Heart right ventricle (tissue), 16 donors: ENCODE results near the gene NPAS1. TPM values are rescaled to one million over a fixed set of nuclear protein-coding genes. Genes with fewer than 3 reads are reported as not detected.
A peak's percentile ranks its signal among the peaks of the same experiment; 100 is the strongest.

Experiments
- ATAC-seq, 8 donors: fragments of 200-7000 bp; cut with Tn5 transposase; one replicate each; pipeline ENCODE4 v1.9.1; 2020; ENCODE audit warnings: mild to moderate bottlenecking in 8 of 8, moderate library complexity in 8 of 8, moderate number of reproducible peaks in 1 of 8
- DNase-seq, 2 donors: peaks; one replicate each; pipeline ENCODE4 v3.0.0-alpha.2; 2020
- H3K27ac ChIP-seq, 10 donors: fragments of 200-600 bp; sonication (generic) in 2 of 10; one replicate each; pipeline versions ENCODE4 v1.5.0 to v1.8.0; 2020 to 2022; ENCODE audit warnings: mild to moderate bottlenecking in 3 of 10
- H3K27me3 ChIP-seq, 7 donors: fragments of 200-600 bp; one replicate each; pipeline ENCODE4 v1.8.0; 2021 to 2022; ENCODE audit warnings: mild to moderate bottlenecking in 2 of 7
- H3K36me3 ChIP-seq, 9 donors: fragments of 200-600 bp; sonication (generic) in 1 of 9; one replicate each; pipeline versions ENCODE4 v1.5.0 to v1.8.0; 2020 to 2022; ENCODE audit warnings: mild to moderate bottlenecking in 2 of 9
- H3K4me1 ChIP-seq, 9 donors: fragments of 200-600 bp; sonication (generic) in 1 of 9; one replicate each; pipeline versions ENCODE4 v1.5.0 to v1.8.0; 2020 to 2022; ENCODE audit warnings: mild to moderate bottlenecking in 4 of 9
- H3K4me3 ChIP-seq, 10 donors: fragments of 200-600 bp; sonication (generic) in 2 of 10; one replicate each; pipeline versions ENCODE4 v1.5.0 to v1.8.0; 2020 to 2022; ENCODE audit warnings: mild to moderate bottlenecking in 7 of 10, moderate library complexity in 2 of 10
- H3K9me3 ChIP-seq, 11 donors: fragments of 200-600 bp in 10 of 11; sonication (generic) in 2 of 11; one replicate each; pipeline versions ENCODE4 v1.5.0 to v1.8.0; 2013 to 2022; ENCODE audit warnings: mild to moderate bottlenecking in 2 of 11, control low read depth in 1 of 11, moderate library complexity in 1 of 11
- WGBS, 2 donors: extraction: QIAGEN DNeasy Blood & Tissue Kit; methylation state at CpG; one replicate each; pipeline ENCODE4 v1.1.7; 2013; ENCODE audit warnings: inconsistent platforms in 1 of 2; 5-methylcytosine and 5-hydroxymethylcytosine counted together
- intact Hi-C, 10 donors: fragments of 100-400 bp; cut with DNase I; formaldehyde crosslinking; loops; one replicate each; pipeline versions ENCODE4 v1.11.1 to v1.14.2; 2022
- polyA plus RNA-seq, 2 donors: library from polyadenylated mRNA; stranded (reverse); fragments of 200-250 nt; gene quantifications; one replicate each; pipeline ENCODE4 v1.2.3, GENCODE V29; 2013
- total RNA-seq, 10 donors: library from RNA; stranded (reverse); fragmentation: NEBNext Ultra II Directional in 3 of 10; extraction: Animal tissue kit (Norgen Biotek cat#: 25700) in 3 of 10; gene quantifications; one replicate each; pipeline versions ENCODE4 v1.2.1 to v1.2.4, GENCODE V29; 2021 to 2023
- TF ChIP-seq, protein P1 (sequence below), 9 donors: fragments of 200-600 bp; sonication (generic) in 2 of 9; IDR thresholded peaks; one replicate each; pipeline versions ENCODE4 v1.5.0 to v1.8.0; 2021 to 2022; ENCODE audit warnings: antibody characterized with exemption in 9 of 9, mild to moderate bottlenecking in 5 of 9, moderate library complexity in 1 of 9
- donor health status: Arrhythmogenic right ventricular cardiomyopathy.
- donor health status: ischemic (EF 13 %, LVEDD 7.1; RV severe dilation, severe dysfunction).
- donor health status: healthy with polysubstance abuse.
- donor health status: DM: no; HTN: yes; CAD: no.
- donor health status: DM: no; HTN: no; CAD: no.
- donor health status: ischemic (EF 25% LVEDD 6.9; RV normal size, moderate dysfunction).
- donor health status: ischemic (EF 25% LVEDD 5.7; RV mildly dilated, moderate dysfunction).
- donor health status: healthy.
- donor health status: DM: yes; HTN: yes; CAD: no.
- donor health status: Ischemic cardiomyopathy.
- donor health status: ischemic (EF 35%, LVEDD 5.7; RV mildly dilated, moderate dysfunction).
- donor health status: nonischemic (EF 11% LVEDD 7.7; RV severe dilation, severe dysfunction).
- donor health status: DM: yes; HTN: yes; CAD: no.
- donor health status: PGD.
- donor health status: ischemic (EF 29% LVEDD 5.4; RV normal size, mild dysfunction).
- donor health status: nonischemic (EF 23%, LVEDD 6.1; RV moderate dilation, normal function).

NPAS1 gene
- total and polyA plus RNA-seq, 12 donors = 0.17 to 1.3 (median 0.40) TPM; not detected in 2

DNA sequence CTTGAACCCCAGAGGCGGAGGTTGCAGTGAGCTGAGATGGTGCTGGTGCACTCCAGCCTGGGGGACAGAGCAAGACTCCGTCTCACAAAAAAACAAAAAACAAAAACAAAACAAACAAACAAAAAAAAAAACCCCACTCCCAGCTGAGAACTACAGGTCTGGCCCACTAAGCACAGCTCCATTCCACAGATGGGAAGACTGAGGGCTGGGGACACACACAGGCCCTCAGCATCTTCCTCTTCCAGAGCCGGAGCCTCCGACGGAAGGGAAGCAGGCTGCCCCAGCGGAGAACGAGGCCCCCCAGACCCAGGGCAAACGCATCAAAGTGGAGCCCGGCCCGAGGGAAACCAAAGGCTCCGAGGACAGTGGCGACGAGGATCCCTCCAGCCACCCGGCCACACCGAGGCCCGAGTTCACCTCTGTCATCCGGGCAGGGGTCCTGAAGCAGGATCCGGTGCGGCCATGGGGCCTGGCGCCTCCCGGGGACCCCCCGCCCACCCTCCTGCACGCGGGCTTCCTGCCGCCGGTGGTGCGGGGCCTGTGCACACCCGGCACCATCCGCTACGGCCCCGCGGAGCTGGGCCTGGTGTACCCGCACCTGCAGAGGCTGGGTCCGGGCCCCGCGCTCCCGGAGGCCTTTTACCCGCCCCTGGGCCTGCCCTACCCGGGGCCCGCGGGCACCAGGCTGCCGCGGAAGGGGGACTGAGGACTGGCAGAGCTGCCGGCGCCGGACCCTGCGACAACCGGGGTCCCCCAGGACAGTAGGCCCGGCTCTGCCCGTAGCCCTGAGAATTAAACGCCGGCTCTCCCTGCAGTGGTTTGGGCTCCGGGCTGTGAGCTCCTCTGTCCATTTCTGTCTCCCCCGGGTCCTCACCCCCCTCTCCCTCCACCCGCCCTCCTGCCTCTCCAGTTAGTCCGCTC is 25.6 kb downstream of the NPAS1 start:
- Histone ChIP-seq H3K9me3 (no peaks in the 10 kb centered on the region), H3K4me3 (no peak overlapping the region), H3K36me3 (peaks cover 0 to 2% (median 0%) of the 10 kb centered on the region in 9 donors), H3K27ac (no peak overlapping the region), H3K27me3 (no peaks in the 10 kb centered on the region), H3K4me1 (peaks cover 0 to 13% (median 7%) of the 10 kb centered on the region in 9 donors)
- WGBS, 2 donors = 94 to 95% methylated on average over 56 of the region's 56 CpGs
- DNase-seq = no peak
- TF ChIP-seq, protein P1, sequence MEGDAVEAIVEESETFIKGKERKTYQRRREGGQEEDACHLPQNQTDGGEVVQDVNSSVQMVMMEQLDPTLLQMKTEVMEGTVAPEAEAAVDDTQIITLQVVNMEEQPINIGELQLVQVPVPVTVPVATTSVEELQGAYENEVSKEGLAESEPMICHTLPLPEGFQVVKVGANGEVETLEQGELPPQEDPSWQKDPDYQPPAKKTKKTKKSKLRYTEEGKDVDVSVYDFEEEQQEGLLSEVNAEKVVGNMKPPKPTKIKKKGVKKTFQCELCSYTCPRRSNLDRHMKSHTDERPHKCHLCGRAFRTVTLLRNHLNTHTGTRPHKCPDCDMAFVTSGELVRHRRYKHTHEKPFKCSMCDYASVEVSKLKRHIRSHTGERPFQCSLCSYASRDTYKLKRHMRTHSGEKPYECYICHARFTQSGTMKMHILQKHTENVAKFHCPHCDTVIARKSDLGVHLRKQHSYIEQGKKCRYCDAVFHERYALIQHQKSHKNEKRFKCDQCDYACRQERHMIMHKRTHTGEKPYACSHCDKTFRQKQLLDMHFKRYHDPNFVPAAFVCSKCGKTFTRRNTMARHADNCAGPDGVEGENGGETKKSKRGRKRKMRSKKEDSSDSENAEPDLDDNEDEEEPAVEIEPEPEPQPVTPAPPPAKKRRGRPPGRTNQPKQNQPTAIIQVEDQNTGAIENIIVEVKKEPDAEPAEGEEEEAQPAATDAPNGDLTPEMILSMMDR (IDR thresholded peaks at IDR 0.05) = no peak
- intact Hi-C loops = loop anchor here in 1 of 10 donors (5.0 kb wide), 1 partner anchor 67 kb away; the partner anchor contains the start of gene ZC3H4
- no peak for ATAC-seq

DNA sequence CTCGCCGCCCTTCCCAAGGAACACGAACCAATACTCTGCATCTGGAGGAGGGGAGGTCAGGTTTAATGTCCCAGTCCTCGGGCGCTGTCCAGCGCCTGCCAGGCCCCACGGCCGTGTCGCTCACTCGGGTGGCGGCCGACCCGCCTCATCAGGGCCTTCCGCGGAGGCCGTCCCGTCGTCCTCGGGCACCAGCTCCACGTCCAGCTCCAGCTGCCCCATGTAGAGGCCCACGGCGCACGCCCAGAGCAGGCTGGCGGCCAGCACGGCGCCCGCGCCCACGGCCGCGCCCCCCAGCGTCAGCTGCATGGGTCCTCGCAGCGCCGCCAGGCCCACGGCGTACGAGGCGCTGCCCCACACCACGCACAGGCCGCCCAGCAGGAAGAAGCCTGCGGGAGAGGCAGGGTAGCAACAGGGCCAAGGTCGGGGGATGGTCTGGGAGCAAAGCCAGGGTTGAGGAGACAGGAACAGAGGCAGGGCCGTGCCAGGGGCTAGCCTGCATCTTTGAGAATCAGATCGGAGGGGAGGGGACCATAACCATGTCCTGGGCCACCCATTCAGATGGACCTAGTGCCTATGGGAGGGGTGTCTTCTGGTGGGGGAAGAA is 26.3 kb downstream of the NPAS1 start:
- ATAC-seq (no peak), DNase-seq (no peak)
- intact Hi-C loops = loop anchor here in 1 of 10 donors (5.0 kb wide), 1 partner anchor 66 kb away; the partner anchor contains the start of gene ZC3H4
- H3K4me3 ChIP-seq = no peak overlapping the region
- H3K27ac ChIP-seq = no peak overlapping the region
- TF ChIP-seq, protein P1 (IDR thresholded peaks at IDR 0.05) = no peak
- H3K36me3 ChIP-seq = peaks cover 0 to 2% (median 0%) of the 10 kb centered on the region in 9 donors
- WGBS, 2 donors = 91 to 94% methylated on average over 45 of the region's 45 CpGs
- H3K27me3 ChIP-seq = no peaks in the 10 kb centered on the region
- no peaks in the 10 kb centered on the region for H3K9me3 ChIP-seq
- peaks cover 0 to 13% (median 7%) of the 10 kb centered on the region in 9 donors for H3K4me1 ChIP-seq

- Histone ChIP-seq H3K9me3 (no peaks in the 10 kb centered on the region), H3K27me3 (no peaks in the 10 kb centered on the region), H3K4me1 (peaks cover 0 to 13% (median 7%) of the 10 kb centered on the region in 9 donors), H3K36me3 (peaks cover 0 to 2% (median 0%) of the 10 kb centered on the region in 9 donors), H3K4me3 (peak overlapping the region in 9 of 10 donors; percentile 84 to 99 (median 98)), H3K27ac (peak overlapping the region in 3 of 10 donors; percentile 86 to 93 (median 92))
- no peak for DNase-seq
- TF ChIP-seq, protein P1 (IDR thresholded peaks at IDR 0.05) = no peak
- 84 to 85% methylated on average over 13 of the region's 13 CpGs for WGBS, 2 donors
- intact Hi-C loops = loop anchor here in 1 of 10 donors (5.0 kb wide), 1 partner anchor 65 kb away; the partner anchor contains the start of gene ZC3H4
- ATAC-seq = no peak
Measured at GRCh38 chr19:47047272-47047762, 27.7 kb downstream of the NPAS1 start.
